K562 (cell line): ENCODE measurements around the gene PEF1. TPM values are rescaled to one million over a fixed set of nuclear protein-coding genes. Genes with fewer than 3 reads are reported as not detected.
A peak's percentile ranks its signal among the peaks of the same experiment; 100 is the strongest.

Experiments used
- ATAC-seq: fragments of 200-7000 bp; cut with Tn5 transposase; 3 replicates; pipeline ENCODE4 v1.9.1; 2020; ENCODE audit warnings: moderate library complexity
- BruUV-seq: library from RNA; stranded (reverse); fragments of 400-500 nt; replicated peaks from 2 replicates; lab custom pipeline; 2021; lab: Mats Ljungman, UMichigan
- CTCF ChIA-PET: fragments of 300-600 bp; formaldehyde crosslinking; extraction: SDS; loops from one replicate; lab custom pipeline; 2021; ENCODE audit warnings: low intra/inter-chr PET ratio; lab: Yijun Ruan, JAX
- POLR2A ChIA-PET: fragments of 300-600, 350-650 bp; sonication (Branson Sonifier 250); formaldehyde crosslinking; extraction: SDS; loops from one replicate; lab custom pipeline; 2021; ENCODE audit warnings: antibody characterized with exemption, inconsistent platforms; lab: Yijun Ruan, JAX
- DNase-seq, 4 experiments: peaks; one replicate each; pipeline versions ENCODE4 v3.0.0 to v3.0.0-alpha.2; 2011 to 2018; ENCODE audit warnings: low spot score in 3 of 4, mixed read lengths in 3 of 4; ENCODE audit errors: extremely low read depth in 1 of 4
- FAIRE-seq: peaks from 2 replicates; lab custom pipeline; 2011; peaks lifted over from hg19 to GRCh38; lab: Jason Lieb, UNC
- H2AFZ ChIP-seq: 2 replicates; pipeline ENCODE4 v1.6.0; 2011; ENCODE audit warnings: low read depth, low read length, control low read depth, inconsistent platforms
- H3K27ac ChIP-seq: fragments of 200-600 bp; 3 replicates; pipeline ENCODE4 v1.8.0; 2011; ENCODE audit warnings: low read depth, mild to moderate bottlenecking, control low read depth, inconsistent platforms, low read length, moderate library complexity, mixed read lengths; ENCODE audit errors: extremely low read depth
- H3K27me3 ChIP-seq, 2 experiments: fragments of 300-600 bp in 1 of 2; 2 replicates in 1 of 2; 3 replicates in 1 of 2; pipeline versions ENCODE4 v1.6.0 to v1.8.0; 2011; ENCODE audit warnings: inconsistent platforms in 2 of 2, low read length in 2 of 2, mild to moderate bottlenecking in 1 of 2, mixed read lengths in 1 of 2, moderate library complexity in 1 of 2; ENCODE audit not compliant: control insufficient read depth in 2 of 2, insufficient read depth in 2 of 2
- H3K36me3 ChIP-seq: fragments of 300-600 bp; 3 replicates; pipeline ENCODE4 v1.8.0; 2011; ENCODE audit warnings: mild to moderate bottlenecking, low read length, inconsistent platforms; ENCODE audit not compliant: control insufficient read depth, insufficient read depth
- H3K4me1 ChIP-seq, 2 experiments: fragments of 200-600 bp in 1 of 2; replicated peaks in 1 of 2; 2 replicates in 1 of 2; 3 replicates in 1 of 2; pipeline versions ENCODE4 v1.5.1 to v1.8.0; 2011; ENCODE audit warnings: inconsistent platforms in 2 of 2, low read length in 2 of 2, mild to moderate bottlenecking in 1 of 2, mixed read lengths in 1 of 2, moderate library complexity in 1 of 2; ENCODE audit not compliant: control insufficient read depth in 2 of 2, insufficient read depth in 2 of 2
- H3K4me2 ChIP-seq: 2 replicates; pipeline ENCODE4 v1.6.1; 2011; ENCODE audit warnings: low read length, control low read depth, inconsistent platforms, mixed read lengths; ENCODE audit not compliant: insufficient read depth
- H3K4me3 ChIP-seq: fragments of 200-600 bp; sonication (generic), shearing (Covaris generic); 2 replicates; pipeline ENCODE4 v1.5.1; 2016; ENCODE audit warnings: control low read depth, inconsistent platforms
- H3K79me2 ChIP-seq: fragments of 200-600 bp; 3 replicates; pipeline ENCODE4 v1.8.0; 2011; ENCODE audit warnings: low read length, inconsistent platforms; ENCODE audit not compliant: control insufficient read depth, insufficient read depth
- H3K9ac ChIP-seq, 2 experiments: 2 replicates each; pipeline versions ENCODE4 v1.6.0 to v1.6.1; 2011; ENCODE audit warnings: low read depth in 2 of 2, low read length in 2 of 2, control low read depth in 1 of 2, inconsistent platforms in 1 of 2, mild to moderate bottlenecking in 1 of 2, mixed read lengths in 1 of 2; ENCODE audit not compliant: insufficient read depth in 1 of 2
- H3K9me1 ChIP-seq: one replicate; pipeline ENCODE4 v1.6.0; 2011; ENCODE audit warnings: inconsistent platforms, mild to moderate bottlenecking, low read length, moderate library complexity; ENCODE audit not compliant: control insufficient read depth, insufficient read depth
- H3K9me3 ChIP-seq: replicated peaks from 2 replicates; pipeline ENCODE4 v1.5.1; 2011; ENCODE audit warnings: low read depth, low read length, inconsistent platforms; ENCODE audit not compliant: control insufficient read depth, insufficient read depth
- H4K20me1 ChIP-seq: replicated peaks from 2 replicates; pipeline ENCODE4 v1.6.1; 2011; ENCODE audit warnings: low read length, inconsistent platforms, mixed read lengths; ENCODE audit not compliant: control insufficient read depth, insufficient read depth
- ATF7 ChIP-seq: fragments of 450-650 bp; IDR thresholded peaks from 2 replicates; pipeline ENCODE4 v1.7.1; 2014; ENCODE audit warnings: mild to moderate bottlenecking, moderate library complexity
- DPF2 ChIP-seq: fragments of 450-650 bp; IDR thresholded peaks from 2 replicates; pipeline ENCODE4 v1.6.1; 2016
- FOXM1 ChIP-seq, 2 experiments: fragments of 450-650 bp in 1 of 2; sonication (generic) in 1 of 2; formaldehyde crosslinking in 1 of 2; IDR thresholded peaks; 2 replicates each; pipeline versions ENCODE4 v1.6.1 to v1.9.0; 2017 to 2022; ENCODE audit warnings: low read depth in 2 of 2, mild to moderate bottlenecking in 2 of 2, missing genetic modification reagents in 1 of 2, moderate library complexity in 1 of 2
- HDGF ChIP-seq: fragments of 450-650 bp; IDR thresholded peaks from 2 replicates; pipeline ENCODE4 v1.6.1; 2016
- KLF16 ChIP-seq: IDR thresholded peaks from 2 replicates; pipeline ENCODE4 v1.6.1; 2016; ENCODE audit warnings: antibody characterized with exemption
- MCM7 ChIP-seq, 2 experiments: fragments of 450-650 bp; IDR thresholded peaks; 2 replicates each; pipeline ENCODE4 v1.6.1; 2016 to 2018
- TOE1 ChIP-seq, 2 experiments: fragments of 450-650 bp in 1 of 2; sonication (generic) in 1 of 2; formaldehyde crosslinking in 1 of 2; IDR thresholded peaks; 2 replicates each; pipeline versions ENCODE4 v1.7.1 to v1.8.0; 2016 to 2022; ENCODE audit warnings: borderline replicate concordance in 2 of 2, mild to moderate bottlenecking in 2 of 2, antibody characterized with exemption in 1 of 2, inconsistent platforms in 1 of 2, low read depth in 1 of 2, missing genetic modification reagents in 1 of 2, moderate library complexity in 1 of 2
- WHSC1 ChIP-seq: IDR thresholded peaks from one replicate; pipeline ENCODE4 v1.6.1; 2012; ENCODE audit warnings: low read length, control low read depth, inconsistent platforms
- WGBS: fragments of 100-300 bp; shearing (Covaris generic); methylation state at CpG from one replicate; pipeline ENCODE4 v1.1.6; 2016; ENCODE audit warnings: low coverage, mixed read lengths; ENCODE audit not compliant: insufficient coverage; ENCODE audit errors: missing lambda C conversion rate; 5-methylcytosine and 5-hydroxymethylcytosine counted together
- in situ Hi-C: fragments of 300-500 bp; cut with MboI; formaldehyde crosslinking; loops from 4 replicates; pipeline ENCODE4 v1.15.0; 2018; ENCODE audit warnings: inconsistent platforms, mixed read lengths
- intact Hi-C: fragments of 100-400 bp; cut with micrococcal nuclease; formaldehyde crosslinking; loops from 2 replicates; pipeline ENCODE4 v1.14.2; 2022
- polyA plus RNA-seq, 8 experiments: library from polyadenylated mRNA; depleted of rRNA in 4 of 8; stranded (reverse) in 5 of 8; unstranded in 3 of 8; fragments of >200 nt; fragmentation: Nextera tagmentation in 2 of 8; fragmentation: Illumina TruSeq in 1 of 8; extraction: Ambion mirVana in 2 of 8; extraction: Trizol in 1 of 8; gene quantifications; 2 replicates each; pipeline versions ENCODE4 v1.2.1 to v1.2.3, GENCODE V29; 2011 to 2014; ENCODE audit warnings: inconsistent platforms in 1 of 8, missing spikeins in 1 of 8
- total RNA-seq, 7 experiments: library from RNA; depleted of rRNA in 6 of 7; stranded (reverse); fragments of >200 nt in 6 of 7; fragmentation: Illumina TruSeq in 2 of 7; extraction: Trizol in 2 of 7; gene quantifications; 2 replicates each; pipeline versions ENCODE4 v1.2.1 to v1.2.3, GENCODE V29; 2011 to 2021; ENCODE audit warnings: low replicate concordance in 1 of 7
- TF ChIP-seq, protein P1 (sequence below): fragments of 450-650 bp; formaldehyde crosslinking; conservative IDR thresholded peaks from 2 replicates; pipeline ENCODE4 v1.4.0; 2022; ENCODE audit warnings: mild to moderate bottlenecking, missing genetic modification characterization
- TF ChIP-seq, protein P2 (sequence below): fragments of 450-650 bp; IDR thresholded peaks from 2 replicates; pipeline ENCODE4 v1.6.1; 2016; ENCODE audit warnings: low read depth

PEF1 gene
- total and polyA plus RNA-seq, 9 of the 15 experiments (the other 6 are each of a cell fraction or from before 2014, with no cell fraction given) = 26.3 to 95.5 (median 61.9) TPM

DNA sequence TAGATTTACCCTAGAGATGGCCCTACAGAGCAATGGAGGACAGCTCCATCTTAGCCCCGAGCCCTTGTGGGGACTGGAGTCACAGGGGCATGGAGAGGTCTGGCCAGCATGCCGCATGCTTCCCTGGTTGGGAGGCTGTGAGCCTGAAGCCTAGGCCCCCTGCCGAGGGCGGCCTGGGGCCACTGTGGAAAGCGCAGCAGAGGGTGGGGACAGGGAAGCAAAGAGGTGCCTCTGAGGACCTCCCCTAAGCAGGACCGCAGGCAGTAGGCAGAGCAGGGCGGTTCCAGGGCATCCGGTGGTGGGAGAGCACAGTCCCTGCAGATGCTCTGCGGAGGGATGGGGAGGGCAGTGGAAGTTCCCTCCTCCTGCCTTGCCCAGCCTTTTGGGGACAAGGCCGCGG lies 26.5 kb upstream of the PEF1 start:
- CTCF ChIA-PET = no interaction called here
- 5% methylated on average over 11 of the region's 11 CpGs for WGBS
- H3K9me1 ChIP-seq = no peaks in the 10 kb centered on the region
- H3K27me3 ChIP-seq = peaks cover 58 to 100% of the 10 kb centered on the region in 2 experiments
- no peak overlapping the region for H3K27ac ChIP-seq
- 0 out of 4 replicates have a peak overlapping the region, but pooled peaks of 1 of the 2 experiments have one; percentile 19 for H3K9ac ChIP-seq
- in situ Hi-C loops = no loop called here
- H3K79me2 ChIP-seq = no peaks in the 10 kb centered on the region
- TF ChIP-seq DPF2 = no peak
- no peak for TF ChIP-seq ATF7
- TF ChIP-seq, protein P1, sequence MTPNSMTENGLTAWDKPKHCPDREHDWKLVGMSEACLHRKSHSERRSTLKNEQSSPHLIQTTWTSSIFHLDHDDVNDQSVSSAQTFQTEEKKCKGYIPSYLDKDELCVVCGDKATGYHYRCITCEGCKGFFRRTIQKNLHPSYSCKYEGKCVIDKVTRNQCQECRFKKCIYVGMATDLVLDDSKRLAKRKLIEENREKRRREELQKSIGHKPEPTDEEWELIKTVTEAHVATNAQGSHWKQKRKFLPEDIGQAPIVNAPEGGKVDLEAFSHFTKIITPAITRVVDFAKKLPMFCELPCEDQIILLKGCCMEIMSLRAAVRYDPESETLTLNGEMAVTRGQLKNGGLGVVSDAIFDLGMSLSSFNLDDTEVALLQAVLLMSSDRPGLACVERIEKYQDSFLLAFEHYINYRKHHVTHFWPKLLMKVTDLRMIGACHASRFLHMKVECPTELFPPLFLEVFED (CRISPR knock-in tag) = no peak
- no peak for TF ChIP-seq WHSC1
- no peak for TF ChIP-seq FOXM1 (IDR thresholded peaks at IDR 0.05; ENCODE audit: low read depth)
- TF ChIP-seq FOXM1 (CRISPR knock-in tag; IDR thresholded peaks at IDR 0.05; ENCODE audit: low read depth) = no peak
- TF ChIP-seq, protein P2, sequence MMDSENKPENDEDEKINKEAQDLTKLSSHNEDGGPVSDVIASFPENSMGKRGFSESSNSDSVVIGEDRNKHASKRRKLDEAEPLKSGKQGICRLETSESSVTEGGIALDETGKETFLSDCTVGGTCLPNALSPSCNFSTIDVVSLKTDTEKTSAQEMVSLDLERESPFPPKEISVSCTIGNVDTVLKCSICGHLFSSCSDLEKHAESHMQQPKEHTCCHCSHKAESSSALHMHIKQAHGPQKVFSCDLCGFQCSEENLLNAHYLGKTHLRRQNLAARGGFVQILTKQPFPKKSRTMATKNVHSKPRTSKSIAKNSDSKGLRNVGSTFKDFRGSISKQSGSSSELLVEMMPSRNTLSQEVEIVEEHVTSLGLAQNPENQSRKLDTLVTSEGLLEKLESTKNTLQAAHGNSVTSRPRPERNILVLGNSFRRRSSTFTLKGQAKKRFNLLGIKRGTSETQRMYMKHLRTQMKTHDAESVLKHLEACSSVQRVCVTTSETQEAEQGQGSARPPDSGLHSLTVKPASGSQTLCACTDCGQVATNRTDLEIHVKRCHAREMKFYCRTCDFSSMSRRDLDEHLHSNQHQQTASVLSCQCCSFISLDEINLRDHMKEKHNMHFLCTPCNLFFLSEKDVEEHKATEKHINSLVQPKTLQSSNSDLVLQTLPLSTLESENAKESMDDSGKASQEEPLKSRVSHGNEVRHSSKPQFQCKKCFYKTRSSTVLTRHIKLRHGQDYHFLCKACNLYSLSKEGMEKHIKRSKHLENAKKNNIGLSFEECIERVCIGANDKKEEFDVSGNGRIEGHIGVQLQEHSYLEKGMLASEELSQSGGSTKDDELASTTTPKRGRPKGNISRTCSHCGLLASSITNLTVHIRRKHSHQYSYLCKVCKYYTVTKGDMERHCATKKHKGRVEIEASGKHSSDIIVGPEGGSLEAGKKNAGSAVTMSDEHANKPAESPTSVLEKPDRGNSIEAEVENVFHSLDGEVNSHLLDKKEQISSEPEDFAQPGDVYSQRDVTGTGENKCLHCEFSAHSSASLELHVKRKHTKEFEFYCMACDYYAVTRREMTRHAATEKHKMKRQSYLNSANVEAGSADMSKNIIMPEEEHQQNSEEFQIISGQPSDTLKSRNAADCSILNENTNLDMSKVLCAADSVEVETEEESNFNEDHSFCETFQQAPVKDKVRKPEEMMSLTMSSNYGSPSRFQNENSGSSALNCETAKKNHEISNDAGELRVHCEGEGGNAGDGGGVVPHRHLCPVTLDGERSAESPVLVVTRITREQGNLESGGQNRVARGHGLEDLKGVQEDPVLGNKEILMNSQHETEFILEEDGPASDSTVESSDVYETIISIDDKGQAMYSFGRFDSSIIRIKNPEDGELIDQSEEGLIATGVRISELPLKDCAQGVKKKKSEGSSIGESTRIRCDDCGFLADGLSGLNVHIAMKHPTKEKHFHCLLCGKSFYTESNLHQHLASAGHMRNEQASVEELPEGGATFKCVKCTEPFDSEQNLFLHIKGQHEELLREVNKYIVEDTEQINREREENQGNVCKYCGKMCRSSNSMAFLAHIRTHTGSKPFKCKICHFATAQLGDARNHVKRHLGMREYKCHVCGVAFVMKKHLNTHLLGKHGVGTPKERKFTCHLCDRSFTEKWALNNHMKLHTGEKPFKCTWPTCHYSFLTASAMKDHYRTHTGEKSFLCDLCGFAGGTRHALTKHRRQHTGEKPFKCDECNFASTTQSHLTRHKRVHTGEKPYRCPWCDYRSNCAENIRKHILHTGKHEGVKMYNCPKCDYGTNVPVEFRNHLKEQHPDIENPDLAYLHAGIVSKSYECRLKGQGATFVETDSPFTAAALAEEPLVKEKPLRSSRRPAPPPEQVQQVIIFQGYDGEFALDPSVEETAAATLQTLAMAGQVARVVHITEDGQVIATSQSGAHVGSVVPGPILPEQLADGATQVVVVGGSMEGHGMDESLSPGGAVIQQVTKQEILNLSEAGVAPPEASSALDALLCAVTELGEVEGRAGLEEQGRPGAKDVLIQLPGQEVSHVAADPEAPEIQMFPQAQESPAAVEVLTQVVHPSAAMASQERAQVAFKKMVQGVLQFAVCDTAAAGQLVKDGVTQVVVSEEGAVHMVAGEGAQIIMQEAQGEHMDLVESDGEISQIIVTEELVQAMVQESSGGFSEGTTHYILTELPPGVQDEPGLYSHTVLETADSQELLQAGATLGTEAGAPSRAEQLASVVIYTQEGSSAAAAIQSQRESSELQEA = no peak
- TF ChIP-seq KLF16 = no peak
- TF ChIP-seq MCM7 (IDR thresholded peaks at IDR 0.05) = no peak
- TF ChIP-seq TOE1 (IDR thresholded peaks at IDR 0.05; ENCODE audit: borderline replicate concordance) = no peak
- no peak for TF ChIP-seq TOE1 (CRISPR knock-in tag; IDR thresholded peaks at IDR 0.05; ENCODE audit: borderline replicate concordance, low read depth)
- no peak for TF ChIP-seq HDGF
- TF ChIP-seq, all 486 proteins: peak for 0
- Histone ChIP-seq H4K20me1 (peaks cover 13% of the 10 kb centered on the region), H3K36me3 (no peaks in the 10 kb centered on the region), H2AFZ (no peak overlapping the region), H3K4me2 (no peak overlapping the region), H3K4me1 (peaks cover 0 to 19% of the 10 kb centered on the region in 2 experiments; a peak in 3 of 5 replicates), H3K9me3 (no peaks in the 10 kb centered on the region), H3K4me3 (no peak overlapping the region)
- POLR2A ChIA-PET = interaction anchor here (1.1 kb wide), 1 partner anchor 17 kb away, joined by 4 read pairs; no protein-coding TSS in a partner anchor
- ATAC-seq (no peak; the same call in 2 of the 3 replicates), DNase-seq (no peak), FAIRE-seq (no peak)
- intact Hi-C loops = no loop called here
- no TSS peak for BruUV-seq
